ENCODE data around the gene HDAC1.

- TF ChIP-seq CTCF (IDR thresholded peaks at IDR 0.05) (no peak), POLR2AphosphoS5 (IDR thresholded peaks at IDR 0.05) (no peak), POLR2A (IDR thresholded peaks at IDR 0.05) (no peak)
Measured at GRCh38 chr1:32346532-32347157, 54.8 kb downstream of the HDAC1 start.

Data from gastroesophageal sphincter (tissue), 3 donors.